Measurements from ENCODE around the gene NPY5R.

NPY5R gene

DNA sequence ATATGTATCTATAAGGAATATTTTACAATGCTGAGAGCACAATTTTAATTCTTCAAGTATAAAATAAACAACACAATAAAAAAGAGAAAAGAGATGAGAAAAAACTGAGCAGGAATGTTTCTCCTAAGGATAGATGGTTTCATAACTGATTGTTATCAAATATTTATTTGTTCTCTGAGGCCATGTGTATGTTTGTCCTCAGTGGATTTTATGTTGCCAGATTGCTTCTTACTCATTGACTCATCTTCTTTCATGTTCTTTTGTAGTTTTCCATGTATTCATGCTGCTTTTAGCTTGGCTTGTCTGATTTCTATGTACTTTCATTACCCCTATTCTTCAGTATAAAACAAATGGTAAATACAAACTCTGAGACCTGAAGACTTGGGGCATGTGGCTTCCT is 41.2 kb downstream of the NPY5R start:
- DNase-seq (ENCODE audit: low spot score) = no peak

GRCh38 chr4:163385466-163385865 is 41.8 kb downstream of the NPY5R start:
- DNase-seq (ENCODE audit: low spot score) = no peak

- no peak for DNase-seq (ENCODE audit: low spot score)
These were observed 48.1 kb downstream of the NPY5R start for GRCh38 chr4:163391756-163392155.

- no peak for DNase-seq (ENCODE audit: low spot score)
These were observed 48.6 kb downstream of the NPY5R start for GRCh38 chr4:163392328-163392727.

- no peak for DNase-seq (ENCODE audit: low spot score)
These were observed 49.8 kb downstream of the NPY5R start for GRCh38 chr4:163393471-163393870.

GRCh38 chr4:163395055-163395454 is 51.4 kb downstream of the NPY5R start:
- DNase-seq (ENCODE audit: low spot score) = no peak

GRCh38 chr4:163395758-163396157 is 52.1 kb downstream of the NPY5R start:
- DNase-seq (ENCODE audit: low spot score) = no peak

DNA sequence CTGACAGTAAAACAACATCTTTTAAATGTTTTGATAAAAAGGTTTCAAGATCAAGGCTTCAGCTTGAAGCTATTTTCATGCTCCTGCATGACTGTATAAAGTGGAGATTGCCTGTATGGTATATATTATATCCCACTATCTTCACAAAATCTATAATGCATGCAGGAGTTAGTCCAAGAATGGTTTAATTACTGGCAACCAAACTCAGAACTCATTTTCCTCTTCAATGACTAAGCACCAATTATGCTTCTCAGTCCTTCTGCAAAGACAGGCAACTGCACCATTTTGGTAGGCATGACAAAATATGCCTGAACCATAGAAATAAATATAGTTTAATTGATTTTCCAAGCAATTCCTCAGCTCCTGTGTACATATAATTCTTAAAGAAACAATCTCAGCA is 54.5 kb downstream of the NPY5R start:
- no peak for DNase-seq (ENCODE audit: low spot score)

GRCh38 chr4:163400911-163401310 is 57.2 kb downstream of the NPY5R start:
- DNase-seq (ENCODE audit: low spot score) = no peak
